B cell (primary cell): ENCODE results near the gene POU2AF1. TPM values are rescaled to one million over a fixed set of nuclear protein-coding genes. Genes with fewer than 3 reads are reported as not detected.
A peak's percentile ranks its signal among the peaks of the same experiment; 100 is the strongest.

ENCODE experiments used
- ATAC-seq: fragments of 200-7000 bp; cut with Tn5 transposase; one replicate; pipeline ENCODE4 v1.10.0; 2021; ENCODE audit warnings: low read depth, mild to moderate bottlenecking, moderate number of reproducible peaks, moderate library complexity
- CTCF ChIA-PET: fragments of 350-600 bp; sonication (Branson Sonifier 250); formaldehyde crosslinking; loops from one replicate; lab custom pipeline; 2021; ENCODE audit warnings: antibody characterized with exemption, inconsistent platforms; lab: Charles Lee
- POLR2A ChIA-PET: fragments of 350-600 bp; sonication (Branson Sonifier 250); formaldehyde crosslinking; loops from one replicate; lab custom pipeline; 2021; ENCODE audit warnings: antibody characterized with exemption; lab: Charles Lee
- DNase-seq: peaks from one replicate; pipeline ENCODE4 v3.0.0; 2013
- H2AFZ ChIP-seq: 2 replicates; pipeline ENCODE4 v1.6.1; 2012; ENCODE audit warnings: mild to moderate bottlenecking, low read depth, low read length; ENCODE audit not compliant: insufficient read depth, poor library complexity, severe bottlenecking
- H3K27ac ChIP-seq, 2 donors: 1 replicate in 1 of 2; 2 replicates in 1 of 2; pipeline ENCODE4 v1.5.1; 2012 to 2013; ENCODE audit warnings: low read length in 2 of 2, mild to moderate bottlenecking in 2 of 2, moderate library complexity in 1 of 2
- H3K27me3 ChIP-seq, 4 experiments: fragments of 200-600 bp in 1 of 4; sonication (generic) in 1 of 4; replicated peaks in 1 of 4; 1 replicate in 2 of 4; 2 replicates in 2 of 4; pipeline versions ENCODE4 v1.6.1 to v1.7.0; 2013 to 2016; ENCODE audit warnings: low read length in 3 of 4, mild to moderate bottlenecking in 2 of 4, mixed read lengths in 1 of 4, moderate library complexity in 1 of 4; ENCODE audit not compliant: insufficient read depth in 4 of 4, control insufficient read depth in 3 of 4; ENCODE audit errors: control extremely low read depth in 1 of 4
- H3K36me3 ChIP-seq, 2 experiments: replicated peaks in 1 of 2; 1 replicate in 1 of 2; 2 replicates in 1 of 2; pipeline versions ENCODE4 v1.6.1 to v1.7.1; 2013; ENCODE audit warnings: low read length in 1 of 2; ENCODE audit not compliant: insufficient read depth in 2 of 2, control insufficient read depth in 1 of 2; ENCODE audit errors: control extremely low read depth in 1 of 2, extremely low read depth in 1 of 2
- H3K4me1 ChIP-seq, 2 donors: fragments of 200-600 bp in 1 of 2; sonication (generic) in 1 of 2; 1 replicate in 1 of 2; 2 replicates in 1 of 2; pipeline versions ENCODE4 v1.5.1 to v1.6.1; 2013 to 2017; ENCODE audit warnings: low read length in 2 of 2; ENCODE audit not compliant: control insufficient read depth in 2 of 2, insufficient read depth in 2 of 2
- H3K4me2 ChIP-seq: replicated peaks from 2 replicates; pipeline ENCODE3; 2012; ENCODE audit warnings: mild to moderate bottlenecking, low read depth, low read length; ENCODE audit not compliant: poor library complexity, severe bottlenecking
- H3K4me3 ChIP-seq, 5 experiments: fragments of 200-600 bp in 1 of 5; sonication (generic) in 1 of 5; 1 replicate in 3 of 5; 2 replicates in 2 of 5; pipeline versions ENCODE4 v1.5.1 to v1.7.0; 2011 to 2016; ENCODE audit warnings: low read length in 4 of 5, mild to moderate bottlenecking in 4 of 5, low read depth in 2 of 5, control low read depth in 1 of 5, moderate library complexity in 1 of 5; ENCODE audit not compliant: insufficient read depth in 1 of 5; ENCODE audit errors: control extremely low read depth in 1 of 5, extremely low read depth in 1 of 5
- H3K79me2 ChIP-seq: fragments of 200-600 bp; sonication (generic); one replicate; pipeline ENCODE4 v1.6.0; 2016; ENCODE audit warnings: low read length; ENCODE audit not compliant: control insufficient read depth, insufficient read depth
- H3K9ac ChIP-seq: fragments of 200-600 bp; sonication (generic); 2 replicates; pipeline ENCODE4 v1.6.1; 2017; ENCODE audit warnings: mild to moderate bottlenecking, low read length, moderate library complexity
- H3K9me3 ChIP-seq, 3 donors: one replicate each; pipeline versions ENCODE4 v1.6.1 to v1.7.1; 2013; ENCODE audit warnings: low read length in 2 of 3; ENCODE audit not compliant: control insufficient read depth in 2 of 3, insufficient read depth in 1 of 3; ENCODE audit errors: control extremely low read depth in 1 of 3
- H4K20me1 ChIP-seq: 2 replicates; pipeline ENCODE4 v1.6.0; 2012; ENCODE audit warnings: mild to moderate bottlenecking, low read length; ENCODE audit not compliant: insufficient read depth, control insufficient read depth, poor library complexity, severe bottlenecking
- H3K27ac Mint-ChIP-seq: one replicate; pipeline ENCODE4 v1.8.0; 2021; ENCODE audit warnings: mixed read lengths
- H3K27me3 Mint-ChIP-seq: one replicate; pipeline ENCODE4 v1.8.0; 2021; ENCODE audit warnings: mixed read lengths
- H3K4me1 Mint-ChIP-seq: one replicate; pipeline ENCODE4 v1.8.0; 2021; ENCODE audit warnings: mixed read lengths
- H3K4me3 Mint-ChIP-seq: one replicate; pipeline ENCODE4 v1.8.0; 2021; ENCODE audit warnings: mixed read lengths
- H3K9me3 Mint-ChIP-seq: one replicate; pipeline ENCODE4 v1.8.0; 2022; ENCODE audit warnings: mixed read lengths; ENCODE audit not compliant: insufficient read depth
- EZH2 ChIP-seq: IDR thresholded peaks from 2 replicates; pipeline ENCODE4 v1.6.1; 2012; ENCODE audit warnings: borderline replicate concordance, low read depth, mild to moderate bottlenecking, moderate library complexity, low read length; ENCODE audit not compliant: insufficient read depth, poor library complexity, severe bottlenecking
- WGBS: methylation state at CpG from one replicate; pipeline ENCODE4 v1.1.5; 2013; ENCODE audit warnings: missing lambda C conversion rate; ENCODE audit not compliant: insufficient coverage; 5-methylcytosine and 5-hydroxymethylcytosine counted together
- intact Hi-C: fragments of 100-400 bp; cut with micrococcal nuclease; formaldehyde crosslinking; loops from one replicate; pipeline ENCODE4 v1.10.0; 2022
- polyA plus RNA-seq: library from polyadenylated mRNA; depleted of rRNA; stranded (reverse); fragments of >200 nt; gene quantifications from 2 replicates; pipeline ENCODE4 v1.2.3, GENCODE V29; 2012
- total RNA-seq, 2 donors: library from RNA; stranded (reverse); fragments of 120-200 nt in 1 of 2; gene quantifications; 1 replicate in 1 of 2; 2 replicates in 1 of 2; pipeline versions ENCODE4 v1.2.3 to v1.2.4, GENCODE V29; 2013 to 2022
- TF ChIP-seq, protein P1 (sequence below): fragments of 200-600 bp; IDR thresholded peaks from one replicate; pipeline ENCODE4 v1.8.0; 2022; ENCODE audit warnings: antibody characterized with exemption, mild to moderate bottlenecking

The POU2AF1 gene
- total and polyA plus RNA-seq, 2 donors (not counting 1 experiment from before 2014, with no cell fraction given), result 308 to 407 TPM

- Mint-ChIP-seq H3K4me3 (peak overlapping the region; percentile 13), H3K27ac (peak overlapping the region; percentile 69), H3K27me3 (no peaks in the 10 kb centered on the region), H3K4me1 (peaks cover 88% of the 10 kb centered on the region), H3K9me3 (no peaks in the 10 kb centered on the region)
- H3K9ac ChIP-seq, result no peak overlapping the region
- intact Hi-C loops, result no loop called here
- peaks cover 76 to 86% of the 10 kb centered on the region in 2 donors for H3K4me1 ChIP-seq
- WGBS, result no CpG with 5 or more reads among the region's 2 CpGs
- H3K79me2 ChIP-seq, result peaks cover 26% of the 10 kb centered on the region
- H3K4me2 ChIP-seq, result peak overlapping the region; percentile 62
- TF ChIP-seq, protein P1, sequence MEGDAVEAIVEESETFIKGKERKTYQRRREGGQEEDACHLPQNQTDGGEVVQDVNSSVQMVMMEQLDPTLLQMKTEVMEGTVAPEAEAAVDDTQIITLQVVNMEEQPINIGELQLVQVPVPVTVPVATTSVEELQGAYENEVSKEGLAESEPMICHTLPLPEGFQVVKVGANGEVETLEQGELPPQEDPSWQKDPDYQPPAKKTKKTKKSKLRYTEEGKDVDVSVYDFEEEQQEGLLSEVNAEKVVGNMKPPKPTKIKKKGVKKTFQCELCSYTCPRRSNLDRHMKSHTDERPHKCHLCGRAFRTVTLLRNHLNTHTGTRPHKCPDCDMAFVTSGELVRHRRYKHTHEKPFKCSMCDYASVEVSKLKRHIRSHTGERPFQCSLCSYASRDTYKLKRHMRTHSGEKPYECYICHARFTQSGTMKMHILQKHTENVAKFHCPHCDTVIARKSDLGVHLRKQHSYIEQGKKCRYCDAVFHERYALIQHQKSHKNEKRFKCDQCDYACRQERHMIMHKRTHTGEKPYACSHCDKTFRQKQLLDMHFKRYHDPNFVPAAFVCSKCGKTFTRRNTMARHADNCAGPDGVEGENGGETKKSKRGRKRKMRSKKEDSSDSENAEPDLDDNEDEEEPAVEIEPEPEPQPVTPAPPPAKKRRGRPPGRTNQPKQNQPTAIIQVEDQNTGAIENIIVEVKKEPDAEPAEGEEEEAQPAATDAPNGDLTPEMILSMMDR, result no peak
- TF ChIP-seq EZH2, result no peak
- ATAC-seq (no peak), DNase-seq (no peak)
- no peak overlapping the region for H2AFZ ChIP-seq
- H3K27me3 ChIP-seq, result no peaks in the 10 kb centered on the region
- no peaks in the 10 kb centered on the region for H4K20me1 ChIP-seq
- H3K4me3 ChIP-seq, result no peak overlapping the region
- no peaks in the 10 kb centered on the region for H3K36me3 ChIP-seq
- no peaks in the 10 kb centered on the region for H3K9me3 ChIP-seq
- ChIA-PET POLR2A (interaction anchor here (1.5 kb wide), 1 partner anchor 32 kb away, joined by 8 read pairs; the partner anchor contains the start of gene POU2AF1), CTCF (interaction anchor here (0.7 to 27.6 kb wide), 6 partner anchors 9 to 47 kb away, joined by 3 to 922 read pairs (median 6); partner anchors contain the start of gene POU2AF1)
- H3K27ac ChIP-seq, result no peak overlapping the region
Observed at GRCh38 chr11:111411456-111411855, 32.4 kb upstream of the POU2AF1 start.

GRCh38 chr11:111410951-111411350 lies 31.9 kb upstream of the POU2AF1 start:
- DNase-seq (no peak), ATAC-seq (no peak)
- Histone ChIP-seq H3K79me2 (peaks cover 26% of the 10 kb centered on the region), H3K4me1 (peaks cover 71 to 80% of the 10 kb centered on the region in 2 donors), H3K9ac (no peak overlapping the region), H3K9me3 (no peaks in the 10 kb centered on the region), H3K4me3 (no peak overlapping the region), H2AFZ (no peak overlapping the region), H4K20me1 (no peaks in the 10 kb centered on the region), H3K27me3 (no peaks in the 10 kb centered on the region), H3K27ac (no peak overlapping the region), H3K4me2 (peak overlapping the region; percentile 62), H3K36me3 (no peaks in the 10 kb centered on the region)
- Mint-ChIP-seq H3K27me3 (no peaks in the 10 kb centered on the region), H3K9me3 (no peaks in the 10 kb centered on the region), H3K27ac (peak overlapping the region; percentile 69), H3K4me3 (peak overlapping the region; percentile 13), H3K4me1 (peaks cover 87% of the 10 kb centered on the region)
- intact Hi-C loops, result loop anchor here (1.0 kb wide), 1 partner anchor 12 kb away; no protein-coding TSS in a partner anchor
- ChIA-PET POLR2A (interaction anchor here (1.5 to 2.3 kb wide), 2 partner anchors 31 to 32 kb away, joined by 8 to 12 read pairs; partner anchors contain the start of gene POU2AF1), CTCF (interaction anchor here (0.9 to 27.6 kb wide), 7 partner anchors 9 to 128 kb away, joined by 3 to 922 read pairs (median 5); partner anchors contain the start of gene POU2AF1)
- 82% methylated on average over 5 of the region's 5 CpGs for WGBS
- TF ChIP-seq, protein P1, result no peak
- no peak for TF ChIP-seq EZH2
